ENCODE data around the gene TMTC2. TPM values are rescaled to one million over a fixed set of nuclear protein-coding genes. Genes with fewer than 3 reads are reported as not detected.

TMTC2 gene
- total and polyA plus RNA-seq, 2 donors (not counting 1 experiment from before 2014, with no cell fraction given): 2.4 to 3.2 TPM

GRCh38 chr12:83031196-83031595 is 344.5 kb downstream of the TMTC2 start:
- ATAC-seq (ENCODE audit: low read depth) (no peak), DNase-seq (no peak)
- H3K4me2 ChIP-seq (replicated peaks; ENCODE audit: low read depth, low read length, poor library complexity, severe bottlenecking): no peak overlapping the region
- no peaks in the 10 kb centered on the region for H3K27me3 ChIP-seq (replicated peaks in 1 of 4; ENCODE audit: control extremely low read depth in 1 of 4, control insufficient read depth in 3 of 4, insufficient read depth in 4 of 4, low read length in 3 of 4)
- ChIA-PET CTCF (interaction anchor here (1.2 kb wide), 1 partner anchor 13 kb away, joined by 3 read pairs; no protein-coding TSS in a partner anchor), POLR2A (no interaction called here)
- TF ChIP-seq EZH2 (IDR thresholded peaks at IDR 0.05; ENCODE audit: borderline replicate concordance, insufficient read depth, low read depth, low read length, poor library complexity, severe bottlenecking) (no peak), CTCF (IDR thresholded peaks at IDR 0.05) (no peak)
- H3K36me3 ChIP-seq (replicated peaks in 1 of 2; ENCODE audit: control extremely low read depth in 1 of 2, control insufficient read depth in 1 of 2, extremely low read depth in 1 of 2, insufficient read depth in 2 of 2, low read length in 1 of 2): no peaks in the 10 kb centered on the region
- H3K4me3 ChIP-seq (ENCODE audit: control extremely low read depth in 1 of 5, extremely low read depth in 1 of 5, insufficient read depth in 1 of 5, low read depth in 2 of 5, low read length in 4 of 5): no peak overlapping the region
- Mint-ChIP-seq H3K4me1 (no peaks in the 10 kb centered on the region), H3K27me3 (no peaks in the 10 kb centered on the region), H3K27ac (no peak overlapping the region), H3K4me3 (no peak overlapping the region), H3K9me3 (ENCODE audit: insufficient read depth) (no peaks in the 10 kb centered on the region)
- H3K9me3 ChIP-seq (ENCODE audit: control extremely low read depth in 1 of 3, control insufficient read depth in 2 of 3, insufficient read depth in 1 of 3, low read length in 2 of 3): no peaks in the 10 kb centered on the region
- no peak overlapping the region for H2AFZ ChIP-seq (ENCODE audit: insufficient read depth, low read depth, low read length, poor library complexity, severe bottlenecking)
- no peaks in the 10 kb centered on the region for H3K4me1 ChIP-seq (ENCODE audit: control insufficient read depth in 2 of 2, insufficient read depth in 2 of 2, low read length in 2 of 2)
- no peak overlapping the region for H3K9ac ChIP-seq (ENCODE audit: low read length)
- intact Hi-C loops (cut with micrococcal nuclease): no loop called here
- WGBS (ENCODE audit: insufficient coverage): 83% methylated on average over 1 of the region's 2 CpGs
- no peaks in the 10 kb centered on the region for H4K20me1 ChIP-seq (ENCODE audit: control insufficient read depth, insufficient read depth, low read length, poor library complexity, severe bottlenecking)
- no peak overlapping the region for H3K27ac ChIP-seq (ENCODE audit: low read length in 2 of 2)
- H3K79me2 ChIP-seq (ENCODE audit: control insufficient read depth, insufficient read depth, low read length): no peaks in the 10 kb centered on the region

GRCh38 chr12:83036847-83037246 is 350.1 kb downstream of the TMTC2 start:
- H3K79me2 ChIP-seq (ENCODE audit: control insufficient read depth, insufficient read depth, low read length): no peaks in the 10 kb centered on the region
- H4K20me1 ChIP-seq (ENCODE audit: control insufficient read depth, insufficient read depth, low read length, poor library complexity, severe bottlenecking): no peaks in the 10 kb centered on the region
- no peaks in the 10 kb centered on the region for H3K4me1 ChIP-seq (ENCODE audit: control insufficient read depth in 2 of 2, insufficient read depth in 2 of 2, low read length in 2 of 2)
- no peak for TF ChIP-seq EZH2 (IDR thresholded peaks at IDR 0.05; ENCODE audit: borderline replicate concordance, insufficient read depth, low read depth, low read length, poor library complexity, severe bottlenecking)
- TF ChIP-seq CTCF (IDR thresholded peaks at IDR 0.05): no peak
- Mint-ChIP-seq H3K4me1 (no peaks in the 10 kb centered on the region), H3K27me3 (no peaks in the 10 kb centered on the region), H3K27ac (no peak overlapping the region), H3K4me3 (no peak overlapping the region), H3K9me3 (ENCODE audit: insufficient read depth) (no peaks in the 10 kb centered on the region)
- no peak overlapping the region for H3K4me2 ChIP-seq (replicated peaks; ENCODE audit: low read depth, low read length, poor library complexity, severe bottlenecking)
- WGBS (ENCODE audit: insufficient coverage): no CpG with 5 or more reads among the region's 1 CpG
- ATAC-seq (ENCODE audit: low read depth): no peak
- H3K9ac ChIP-seq (ENCODE audit: low read length): no peak overlapping the region
- no peak for DNase-seq
- H2AFZ ChIP-seq (ENCODE audit: insufficient read depth, low read depth, low read length, poor library complexity, severe bottlenecking): no peak overlapping the region
- H3K9me3 ChIP-seq (ENCODE audit: control extremely low read depth in 1 of 3, control insufficient read depth in 2 of 3, insufficient read depth in 1 of 3, low read length in 2 of 3): no peaks in the 10 kb centered on the region
- H3K27ac ChIP-seq (ENCODE audit: low read length in 2 of 2): no peak overlapping the region
- ChIA-PET CTCF (no interaction called here), POLR2A (no interaction called here)
- intact Hi-C loops (cut with micrococcal nuclease): no loop called here
- no peak overlapping the region for H3K4me3 ChIP-seq (ENCODE audit: control extremely low read depth in 1 of 5, extremely low read depth in 1 of 5, insufficient read depth in 1 of 5, low read depth in 2 of 5, low read length in 4 of 5)
- no peaks in the 10 kb centered on the region for H3K36me3 ChIP-seq (replicated peaks in 1 of 2; ENCODE audit: control extremely low read depth in 1 of 2, control insufficient read depth in 1 of 2, extremely low read depth in 1 of 2, insufficient read depth in 2 of 2, low read length in 1 of 2)
- no peaks in the 10 kb centered on the region for H3K27me3 ChIP-seq (replicated peaks in 1 of 4; ENCODE audit: control extremely low read depth in 1 of 4, control insufficient read depth in 3 of 4, insufficient read depth in 4 of 4, low read length in 3 of 4)

Data from B cell (primary cell).